K562 (cell line): ENCODE measurements around the gene YTHDF1. TPM values are rescaled to one million over a fixed set of nuclear protein-coding genes. Genes with fewer than 3 reads are reported as not detected.

ENCODE experiments used
- ATAC-seq: fragments of 200-7000 bp; cut with Tn5 transposase; 3 replicates; pipeline ENCODE4 v1.9.1; 2020; ENCODE audit warnings: moderate library complexity
- BruUV-seq: library from RNA; stranded (reverse); fragments of 400-500 nt; replicated peaks from 2 replicates; lab custom pipeline; 2021; lab: Mats Ljungman, UMichigan
- CTCF ChIA-PET: fragments of 300-600 bp; formaldehyde crosslinking; extraction: SDS; loops from one replicate; lab custom pipeline; 2021; ENCODE audit warnings: low intra/inter-chr PET ratio; lab: Yijun Ruan, JAX
- POLR2A ChIA-PET: fragments of 300-600, 350-650 bp; sonication (Branson Sonifier 250); formaldehyde crosslinking; extraction: SDS; loops from one replicate; lab custom pipeline; 2021; ENCODE audit warnings: antibody characterized with exemption, inconsistent platforms; lab: Yijun Ruan, JAX
- DNase-seq, 4 experiments: peaks; one replicate each; pipeline versions ENCODE4 v3.0.0 to v3.0.0-alpha.2; 2011 to 2018; ENCODE audit warnings: low spot score in 3 of 4, mixed read lengths in 3 of 4; ENCODE audit errors: extremely low read depth in 1 of 4
- FAIRE-seq: peaks from 2 replicates; lab custom pipeline; 2011; peaks lifted over from hg19 to GRCh38; lab: Jason Lieb, UNC
- H2AFZ ChIP-seq: 2 replicates; pipeline ENCODE4 v1.6.0; 2011; ENCODE audit warnings: low read depth, low read length, control low read depth, inconsistent platforms
- H3K27ac ChIP-seq: fragments of 200-600 bp; 3 replicates; pipeline ENCODE4 v1.8.0; 2011; ENCODE audit warnings: low read depth, mild to moderate bottlenecking, control low read depth, inconsistent platforms, low read length, moderate library complexity, mixed read lengths; ENCODE audit errors: extremely low read depth
- H3K27me3 ChIP-seq, 2 experiments: fragments of 300-600 bp in 1 of 2; 2 replicates in 1 of 2; 3 replicates in 1 of 2; pipeline versions ENCODE4 v1.6.0 to v1.8.0; 2011; ENCODE audit warnings: inconsistent platforms in 2 of 2, low read length in 2 of 2, mild to moderate bottlenecking in 1 of 2, mixed read lengths in 1 of 2, moderate library complexity in 1 of 2; ENCODE audit not compliant: control insufficient read depth in 2 of 2, insufficient read depth in 2 of 2
- H3K36me3 ChIP-seq: fragments of 300-600 bp; 3 replicates; pipeline ENCODE4 v1.8.0; 2011; ENCODE audit warnings: mild to moderate bottlenecking, low read length, inconsistent platforms; ENCODE audit not compliant: control insufficient read depth, insufficient read depth
- H3K4me1 ChIP-seq, 2 experiments: fragments of 200-600 bp in 1 of 2; replicated peaks in 1 of 2; 2 replicates in 1 of 2; 3 replicates in 1 of 2; pipeline versions ENCODE4 v1.5.1 to v1.8.0; 2011; ENCODE audit warnings: inconsistent platforms in 2 of 2, low read length in 2 of 2, mild to moderate bottlenecking in 1 of 2, mixed read lengths in 1 of 2, moderate library complexity in 1 of 2; ENCODE audit not compliant: control insufficient read depth in 2 of 2, insufficient read depth in 2 of 2
- H3K4me2 ChIP-seq: 2 replicates; pipeline ENCODE4 v1.6.1; 2011; ENCODE audit warnings: low read length, control low read depth, inconsistent platforms, mixed read lengths; ENCODE audit not compliant: insufficient read depth
- H3K4me3 ChIP-seq: fragments of 200-600 bp; sonication (generic), shearing (Covaris generic); 2 replicates; pipeline ENCODE4 v1.5.1; 2016; ENCODE audit warnings: control low read depth, inconsistent platforms
- H3K79me2 ChIP-seq: fragments of 200-600 bp; 3 replicates; pipeline ENCODE4 v1.8.0; 2011; ENCODE audit warnings: low read length, inconsistent platforms; ENCODE audit not compliant: control insufficient read depth, insufficient read depth
- H3K9ac ChIP-seq, 2 experiments: 2 replicates each; pipeline versions ENCODE4 v1.6.0 to v1.6.1; 2011; ENCODE audit warnings: low read depth in 2 of 2, low read length in 2 of 2, control low read depth in 1 of 2, inconsistent platforms in 1 of 2, mild to moderate bottlenecking in 1 of 2, mixed read lengths in 1 of 2; ENCODE audit not compliant: insufficient read depth in 1 of 2
- H3K9me1 ChIP-seq: one replicate; pipeline ENCODE4 v1.6.0; 2011; ENCODE audit warnings: inconsistent platforms, mild to moderate bottlenecking, low read length, moderate library complexity; ENCODE audit not compliant: control insufficient read depth, insufficient read depth
- H3K9me3 ChIP-seq: replicated peaks from 2 replicates; pipeline ENCODE4 v1.5.1; 2011; ENCODE audit warnings: low read depth, low read length, inconsistent platforms; ENCODE audit not compliant: control insufficient read depth, insufficient read depth
- H4K20me1 ChIP-seq: replicated peaks from 2 replicates; pipeline ENCODE4 v1.6.1; 2011; ENCODE audit warnings: low read length, inconsistent platforms, mixed read lengths; ENCODE audit not compliant: control insufficient read depth, insufficient read depth
- ARHGAP35 ChIP-seq: fragments of 450-650 bp; IDR thresholded peaks from 2 replicates; pipeline ENCODE4 v1.6.1; 2018; ENCODE audit not compliant: partially characterized antibody
- E4F1 ChIP-seq: fragments of 250-450 bp; sonication (Bioruptor Pico); IDR thresholded peaks from 2 replicates; pipeline ENCODE4 v1.5.0; 2021; ENCODE audit warnings: mild to moderate bottlenecking, borderline replicate concordance
- IRF2 ChIP-seq: sonication (generic); formaldehyde crosslinking; IDR thresholded peaks from 2 replicates; pipeline ENCODE4 v1.8.1; 2022; ENCODE audit warnings: mild to moderate bottlenecking, missing genetic modification reagents
- KDM5B ChIP-seq: fragments of 200-600 bp; sonication (generic); IDR thresholded peaks from 2 replicates; pipeline ENCODE4 v1.6.1; 2012; ENCODE audit warnings: low read depth, mild to moderate bottlenecking, moderate library complexity, low read length, control low read depth, inconsistent platforms; ENCODE audit not compliant: insufficient replicate concordance
- NRF1 ChIP-seq, 2 experiments: fragments of 450-650 bp; IDR thresholded peaks in 1 of 2; conservative IDR thresholded peaks in 1 of 2; 2 replicates each; pipeline ENCODE4 v1.6.1; 2014; ENCODE audit warnings: mild to moderate bottlenecking in 2 of 2
- TEAD1 ChIP-seq, 2 experiments: fragments of 450-650 bp in 1 of 2; sonication (generic) in 1 of 2; formaldehyde crosslinking; IDR thresholded peaks; 2 replicates each; pipeline versions ENCODE4 v1.4.0 to v1.8.0; 2020 to 2022; ENCODE audit warnings: mild to moderate bottlenecking in 2 of 2, missing genetic modification reagents in 1 of 2
- ZNF561 ChIP-seq: fragments of 450-650 bp; formaldehyde crosslinking; conservative IDR thresholded peaks from 2 replicates; pipeline ENCODE4 v1.4.0; 2020; ENCODE audit warnings: mild to moderate bottlenecking, moderate library complexity
- ZNF609 ChIP-seq: sonication (generic); formaldehyde crosslinking; IDR thresholded peaks from 2 replicates; pipeline ENCODE4 v1.8.1; 2023; ENCODE audit warnings: missing genetic modification reagents, mild to moderate bottlenecking, borderline replicate concordance
- WGBS: fragments of 100-300 bp; shearing (Covaris generic); methylation state at CpG from one replicate; pipeline ENCODE4 v1.1.6; 2016; ENCODE audit warnings: low coverage, mixed read lengths; ENCODE audit not compliant: insufficient coverage; ENCODE audit errors: missing lambda C conversion rate; 5-methylcytosine and 5-hydroxymethylcytosine counted together
- in situ Hi-C: fragments of 300-500 bp; cut with MboI; formaldehyde crosslinking; loops from 4 replicates; pipeline ENCODE4 v1.15.0; 2018; ENCODE audit warnings: inconsistent platforms, mixed read lengths
- intact Hi-C: fragments of 100-400 bp; cut with micrococcal nuclease; formaldehyde crosslinking; loops from 2 replicates; pipeline ENCODE4 v1.14.2; 2022
- polyA plus RNA-seq, 8 experiments: library from polyadenylated mRNA; depleted of rRNA in 4 of 8; stranded (reverse) in 5 of 8; unstranded in 3 of 8; fragments of >200 nt; fragmentation: Nextera tagmentation in 2 of 8; fragmentation: Illumina TruSeq in 1 of 8; extraction: Ambion mirVana in 2 of 8; extraction: Trizol in 1 of 8; gene quantifications; 2 replicates each; pipeline versions ENCODE4 v1.2.1 to v1.2.3, GENCODE V29; 2011 to 2014; ENCODE audit warnings: inconsistent platforms in 1 of 8, missing spikeins in 1 of 8
- total RNA-seq, 7 experiments: library from RNA; depleted of rRNA in 6 of 7; stranded (reverse); fragments of >200 nt in 6 of 7; fragmentation: Illumina TruSeq in 2 of 7; extraction: Trizol in 2 of 7; gene quantifications; 2 replicates each; pipeline versions ENCODE4 v1.2.1 to v1.2.3, GENCODE V29; 2011 to 2021; ENCODE audit warnings: low replicate concordance in 1 of 7
- TF ChIP-seq, protein P1 (sequence below): fragments of 450-650 bp; formaldehyde crosslinking; IDR thresholded peaks from 2 replicates; pipeline ENCODE4 v1.4.0; 2020; ENCODE audit warnings: mild to moderate bottlenecking, moderate library complexity
- TF ChIP-seq, protein P2 (sequence below): fragments of 450-650 bp; formaldehyde crosslinking; IDR thresholded peaks from 2 replicates; pipeline ENCODE4 v1.4.0; 2020; ENCODE audit warnings: mild to moderate bottlenecking, moderate library complexity
- TF ChIP-seq, protein P3 (sequence below): fragments of 250-450 bp; sonication (Bioruptor Pico); IDR thresholded peaks from 2 replicates; pipeline ENCODE4 v1.5.0; 2021

The YTHDF1 gene
- total and polyA plus RNA-seq, 9 of the 15 experiments (the other 6 are each of a cell fraction or from before 2014, with no cell fraction given): 10.1 to 42.4 (median 27.8) TPM

DNA sequence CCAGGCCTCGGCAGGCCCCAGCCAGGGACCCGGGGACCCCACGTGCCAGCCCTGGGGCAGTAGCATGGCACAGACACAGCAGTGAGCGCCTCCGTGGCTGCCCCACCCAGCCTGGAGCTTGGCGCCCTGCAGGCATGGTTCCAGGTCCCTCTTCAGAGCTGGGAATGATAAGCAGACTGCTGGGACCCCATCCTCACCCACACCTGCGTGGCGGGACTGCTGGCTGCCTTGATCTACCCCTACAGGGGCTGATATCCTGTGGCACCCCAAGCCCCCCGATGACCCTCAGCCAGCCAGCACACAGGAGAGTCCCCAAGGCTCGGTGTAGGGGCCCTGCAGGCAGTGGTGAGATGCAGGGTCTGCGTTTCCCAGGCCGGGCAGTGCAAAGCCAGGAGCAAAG is 47.1 kb downstream of the YTHDF1 start:
- BruUV-seq: no TSS peak
- H3K27ac ChIP-seq: no peak overlapping the region
- ChIA-PET CTCF (no interaction called here), POLR2A (no interaction called here)
- peaks cover 3% of the 10 kb centered on the region for H3K9me1 ChIP-seq
- no peak overlapping the region for H3K9ac ChIP-seq
- H3K36me3 ChIP-seq: no peaks in the 10 kb centered on the region
- intact Hi-C loops: no loop called here
- 0% methylated on average over 12 of the region's 12 CpGs for WGBS
- H3K4me3 ChIP-seq: no peak overlapping the region
- H3K27me3 ChIP-seq: peaks cover 12 to 57% of the 10 kb centered on the region in 2 experiments; a peak in 4 of 5 replicates
- DNase-seq (no peak), FAIRE-seq (no peak), ATAC-seq (no peak)
- H3K4me1 ChIP-seq: peaks cover 0 to 16% of the 10 kb centered on the region in 2 experiments; a peak in 2 of 5 replicates
- no peaks in the 10 kb centered on the region for H3K9me3 ChIP-seq
- no peaks in the 10 kb centered on the region for H3K79me2 ChIP-seq
- in situ Hi-C loops: no loop called here
- H3K4me2 ChIP-seq: no peak overlapping the region
- H2AFZ ChIP-seq: no peak overlapping the region
- H4K20me1 ChIP-seq: peaks cover 17% of the 10 kb centered on the region
- no peak for TF ChIP-seq NRF1 (conservative IDR thresholded peaks at IDR 0.05 in 1 of 2, IDR thresholded peaks at IDR 0.05 in 1 of 2)
- TF ChIP-seq IRF2 (CRISPR knock-in tag): no peak
- TF ChIP-seq E4F1 (CRISPR knock-in tag): no peak
- TF ChIP-seq, protein P1, sequence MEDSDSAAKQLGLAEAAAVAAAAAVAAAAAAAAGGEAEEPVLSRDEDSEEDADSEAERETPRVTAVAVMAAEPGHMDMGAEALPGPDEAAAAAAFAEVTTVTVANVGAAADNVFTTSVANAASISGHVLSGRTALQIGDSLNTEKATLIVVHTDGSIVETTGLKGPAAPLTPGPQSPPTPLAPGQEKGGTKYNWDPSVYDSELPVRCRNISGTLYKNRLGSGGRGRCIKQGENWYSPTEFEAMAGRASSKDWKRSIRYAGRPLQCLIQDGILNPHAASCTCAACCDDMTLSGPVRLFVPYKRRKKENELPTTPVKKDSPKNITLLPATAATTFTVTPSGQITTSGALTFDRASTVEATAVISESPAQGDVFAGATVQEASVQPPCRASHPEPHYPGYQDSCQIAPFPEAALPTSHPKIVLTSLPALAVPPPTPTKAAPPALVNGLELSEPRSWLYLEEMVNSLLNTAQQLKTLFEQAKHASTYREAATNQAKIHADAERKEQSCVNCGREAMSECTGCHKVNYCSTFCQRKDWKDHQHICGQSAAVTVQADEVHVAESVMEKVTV: no peak
- no peak for TF ChIP-seq TEAD1 (CRISPR knock-in tag; IDR thresholded peaks at IDR 0.05)
- TF ChIP-seq, protein P2, sequence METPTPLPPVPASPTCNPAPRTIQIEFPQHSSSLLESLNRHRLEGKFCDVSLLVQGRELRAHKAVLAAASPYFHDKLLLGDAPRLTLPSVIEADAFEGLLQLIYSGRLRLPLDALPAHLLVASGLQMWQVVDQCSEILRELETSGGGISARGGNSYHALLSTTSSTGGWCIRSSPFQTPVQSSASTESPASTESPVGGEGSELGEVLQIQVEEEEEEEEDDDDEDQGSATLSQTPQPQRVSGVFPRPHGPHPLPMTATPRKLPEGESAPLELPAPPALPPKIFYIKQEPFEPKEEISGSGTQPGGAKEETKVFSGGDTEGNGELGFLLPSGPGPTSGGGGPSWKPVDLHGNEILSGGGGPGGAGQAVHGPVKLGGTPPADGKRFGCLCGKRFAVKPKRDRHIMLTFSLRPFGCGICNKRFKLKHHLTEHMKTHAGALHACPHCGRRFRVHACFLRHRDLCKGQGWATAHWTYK (CRISPR knock-in tag): no peak
- no peak for TF ChIP-seq ZNF561 (CRISPR knock-in tag)
- TF ChIP-seq KDM5B: no peak
- TF ChIP-seq, protein P3, sequence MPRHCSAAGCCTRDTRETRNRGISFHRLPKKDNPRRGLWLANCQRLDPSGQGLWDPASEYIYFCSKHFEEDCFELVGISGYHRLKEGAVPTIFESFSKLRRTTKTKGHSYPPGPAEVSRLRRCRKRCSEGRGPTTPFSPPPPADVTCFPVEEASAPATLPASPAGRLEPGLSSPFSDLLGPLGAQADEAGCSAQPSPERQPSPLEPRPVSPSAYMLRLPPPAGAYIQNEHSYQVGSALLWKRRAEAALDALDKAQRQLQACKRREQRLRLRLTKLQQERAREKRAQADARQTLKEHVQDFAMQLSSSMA: no peak
- TF ChIP-seq ARHGAP35: no peak
- TF ChIP-seq ZNF609: no peak
